ENCODE results near the gene CRYBG1. TPM values are rescaled to one million over a fixed set of nuclear protein-coding genes. Genes with fewer than 3 reads are reported as not detected.

Gene CRYBG1
- total RNA-seq, 3 donors from 2014 or later: 26.6 to 93.0 (median 86.4) TPM

GRCh38 chr6:106470811-106471210 is 110.3 kb downstream of the CRYBG1 start:
- ATAC-seq: no peak

DNA sequence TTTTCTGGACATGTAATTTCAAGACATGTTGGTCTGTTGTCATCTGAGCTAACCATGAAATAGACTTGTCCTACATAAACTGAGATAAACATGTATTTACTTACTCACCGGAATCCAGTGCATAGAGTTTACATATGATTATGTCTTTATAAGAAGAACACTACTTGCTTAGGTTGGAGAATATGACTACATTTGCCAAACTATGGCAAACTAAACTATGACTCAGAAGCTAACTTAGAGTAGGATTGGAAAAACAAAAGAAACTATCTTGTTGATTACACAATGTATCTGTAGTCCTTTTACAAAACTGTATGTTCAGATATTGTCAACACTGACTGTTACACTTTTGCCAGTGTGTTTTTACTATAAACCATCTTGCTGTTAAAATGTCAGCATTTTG is 113.3 kb downstream of the CRYBG1 start:
- no peak for ATAC-seq
- peaks cover 8% of the 10 kb centered on the region for H3K4me1 ChIP-seq (ENCODE audit: low read depth)
- no peak overlapping the region for H3K4me3 ChIP-seq
- no peaks in the 10 kb centered on the region for H3K9me3 ChIP-seq
- no peak for DNase-seq
- intact Hi-C loops (cut with DNase I, micrococcal nuclease): no loop called here
- H3K36me3 ChIP-seq (ENCODE audit: low read depth): no peaks in the 10 kb centered on the region
- TF ChIP-seq CTCF (IDR thresholded peaks at IDR 0.05): no peak

More at GRCh38 chr6:106470811-106471210, 110.3 kb downstream of the CRYBG1 start:
- H3K4me3 ChIP-seq: no peak overlapping the region
- intact Hi-C loops (cut with DNase I, micrococcal nuclease): no loop called here
- H3K36me3 ChIP-seq (ENCODE audit: low read depth): no peaks in the 10 kb centered on the region
- TF ChIP-seq CTCF (IDR thresholded peaks at IDR 0.05): no peak
- peaks cover 8% of the 10 kb centered on the region for H3K4me1 ChIP-seq (ENCODE audit: low read depth)
- H3K9me3 ChIP-seq: no peaks in the 10 kb centered on the region
- no peak for DNase-seq

GRCh38 chr6:106474466-106474865 is 113.9 kb downstream of the CRYBG1 start:
- Histone ChIP-seq H3K4me1 (ENCODE audit: low read depth) (peaks cover 8% of the 10 kb centered on the region), H3K4me3 (no peak overlapping the region), H3K36me3 (ENCODE audit: low read depth) (no peaks in the 10 kb centered on the region), H3K9me3 (no peaks in the 10 kb centered on the region)
- intact Hi-C loops (cut with DNase I, micrococcal nuclease): no loop called here
- TF ChIP-seq CTCF (IDR thresholded peaks at IDR 0.05): no peak
- ATAC-seq (no peak), DNase-seq (no peak)

- ATAC-seq: no peak
Observed at GRCh38 chr6:106475284-106475683, 114.8 kb downstream of the CRYBG1 start.

GRCh38 chr6:106476331-106477105 is 116.0 kb downstream of the CRYBG1 start:
- H3K9me3 ChIP-seq: no peaks in the 10 kb centered on the region
- H3K4me1 ChIP-seq (ENCODE audit: low read depth): no peaks in the 10 kb centered on the region
- DNase-seq (no peak), ATAC-seq (no peak)
- intact Hi-C loops (cut with DNase I, micrococcal nuclease): no loop called here
- no peak for TF ChIP-seq CTCF (IDR thresholded peaks at IDR 0.05)
- no peak overlapping the region for H3K4me3 ChIP-seq
- no peaks in the 10 kb centered on the region for H3K36me3 ChIP-seq (ENCODE audit: low read depth)

More at GRCh38 chr6:106475284-106475683, 114.8 kb downstream of the CRYBG1 start:
- Histone ChIP-seq H3K4me1 (ENCODE audit: low read depth) (no peaks in the 10 kb centered on the region), H3K4me3 (no peak overlapping the region), H3K36me3 (ENCODE audit: low read depth) (no peaks in the 10 kb centered on the region), H3K9me3 (no peaks in the 10 kb centered on the region)
- DNase-seq: no peak
- TF ChIP-seq CTCF (IDR thresholded peaks at IDR 0.05): no peak
- intact Hi-C loops (cut with DNase I, micrococcal nuclease): no loop called here

Measured in mucosa of descending colon (tissue), 3 donors.